HG03432 (cell line): ENCODE measurements around the gene YIPF4.
"Not testable (repeated sequence)": the region's sequence is repeated elsewhere in the genome, so short reads cannot be mapped to it uniquely, and the experiment has no call there.

ENCODE experiments used
- ATAC-seq: cut with Tn5 transposase; IDR thresholded peaks from one replicate; pipeline ENCODE4 v1.9.1; 2021; ENCODE audit warnings: mild to moderate bottlenecking, moderate library complexity; ENCODE audit not compliant: unreplicated experiment

Gene YIPF4

GRCh38 chr2:32284321-32284720, 6.6 kb downstream of the YIPF4 start:
- ATAC-seq, result no peak

DNA sequence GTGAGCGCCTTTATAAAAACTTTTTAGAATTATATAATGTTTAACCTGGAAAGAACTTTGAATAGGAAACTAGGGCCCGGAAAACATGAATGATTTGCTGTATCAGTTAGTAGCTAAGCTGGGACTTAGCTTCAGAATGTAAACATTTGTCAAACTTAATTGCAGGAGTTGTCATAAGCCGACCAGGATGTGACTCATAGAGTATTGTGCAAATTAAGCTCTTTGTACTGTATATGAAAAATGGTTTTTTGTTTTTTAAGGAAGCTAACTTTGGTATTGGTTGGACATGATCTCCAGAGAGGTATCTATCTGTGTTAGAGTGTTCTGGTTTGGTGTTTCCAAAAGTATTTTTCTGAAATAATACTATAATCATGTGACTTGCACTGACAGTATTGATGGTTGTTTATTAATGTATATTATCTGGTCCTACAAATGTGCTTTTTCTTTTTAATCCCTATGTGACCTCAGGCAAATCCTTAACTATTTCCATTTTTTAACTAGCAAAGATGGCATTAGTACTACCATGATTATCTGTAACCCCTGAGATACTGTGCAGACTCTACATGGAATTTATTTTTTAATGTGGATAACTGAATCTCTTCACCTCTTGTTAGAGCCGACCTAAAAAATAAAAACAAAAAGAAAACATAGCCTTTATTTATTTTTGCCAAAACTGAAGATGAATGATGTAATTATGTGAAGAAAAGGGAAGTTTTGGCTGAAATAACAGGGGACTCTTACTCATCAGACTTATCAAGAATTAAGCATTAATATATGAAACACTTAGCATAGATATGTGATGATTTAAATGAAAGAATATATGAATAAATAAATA, 11.7 kb downstream of the YIPF4 start:
- no peak for ATAC-seq

DNA sequence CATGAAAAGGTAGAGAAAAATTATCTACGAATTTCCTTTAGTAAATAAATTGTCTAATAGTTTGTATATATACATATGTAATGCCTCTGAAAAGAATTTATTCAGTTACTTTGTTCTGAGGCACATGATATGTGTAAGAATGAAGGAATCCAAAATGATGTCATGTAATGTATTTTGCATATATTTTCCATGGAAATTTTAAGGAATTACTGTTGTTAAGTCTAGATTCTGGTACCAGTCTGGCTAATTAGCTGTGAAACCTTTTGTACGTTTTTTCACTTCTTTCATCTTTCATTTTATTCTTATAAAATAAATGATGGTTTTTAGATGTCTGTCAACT, 12.3 kb downstream of the YIPF4 start:
- no peak for ATAC-seq

DNA sequence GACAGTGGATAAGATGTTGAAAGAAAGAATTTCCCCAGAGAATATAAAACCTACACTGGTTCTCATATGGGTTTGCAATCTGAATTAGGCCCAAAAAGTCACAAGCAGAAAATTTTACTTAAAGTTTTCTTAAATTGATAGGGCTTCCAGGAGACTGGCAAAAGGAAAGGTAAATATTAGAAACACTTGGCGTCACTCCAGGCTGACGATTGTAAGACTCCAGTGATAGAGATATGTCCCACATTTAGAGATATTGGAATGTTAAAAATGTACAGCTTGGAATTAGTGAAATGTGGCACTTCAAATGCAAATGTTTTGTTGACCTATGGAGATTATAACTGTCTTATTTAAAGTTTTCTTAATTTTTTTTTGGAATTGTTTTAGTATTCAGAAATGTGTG, 14.0 kb downstream of the YIPF4 start:
- ATAC-seq, result no peak

- not testable (repeated sequence) for ATAC-seq
Observed at GRCh38 chr2:32293493-32293892, 15.8 kb downstream of the YIPF4 start.

GRCh38 chr2:32293966-32294562, 16.4 kb downstream of the YIPF4 start:
- ATAC-seq, result not testable (repeated sequence)

GRCh38 chr2:32310577-32310976, 32.9 kb downstream of the YIPF4 start:
- no peak for ATAC-seq

DNA sequence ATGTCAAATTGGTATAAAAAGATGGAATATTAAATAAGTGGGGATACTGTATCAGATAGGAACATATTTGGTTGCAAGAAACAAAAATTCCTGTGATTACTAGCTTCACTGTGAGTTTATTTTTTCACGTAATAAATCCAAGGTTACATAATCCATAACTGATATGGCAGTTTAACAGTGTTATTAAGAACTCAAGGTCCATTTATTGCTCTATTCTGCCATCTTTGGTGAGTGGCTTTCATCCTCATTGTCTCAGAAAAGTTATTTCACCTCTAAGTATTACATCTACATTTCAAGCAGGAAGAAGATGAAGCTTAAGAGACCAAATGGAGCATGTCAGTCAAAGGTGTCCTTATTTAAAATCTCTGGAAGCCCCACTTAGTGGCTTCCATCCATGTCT, 37.2 kb downstream of the YIPF4 start:
- no peak for ATAC-seq

DNA sequence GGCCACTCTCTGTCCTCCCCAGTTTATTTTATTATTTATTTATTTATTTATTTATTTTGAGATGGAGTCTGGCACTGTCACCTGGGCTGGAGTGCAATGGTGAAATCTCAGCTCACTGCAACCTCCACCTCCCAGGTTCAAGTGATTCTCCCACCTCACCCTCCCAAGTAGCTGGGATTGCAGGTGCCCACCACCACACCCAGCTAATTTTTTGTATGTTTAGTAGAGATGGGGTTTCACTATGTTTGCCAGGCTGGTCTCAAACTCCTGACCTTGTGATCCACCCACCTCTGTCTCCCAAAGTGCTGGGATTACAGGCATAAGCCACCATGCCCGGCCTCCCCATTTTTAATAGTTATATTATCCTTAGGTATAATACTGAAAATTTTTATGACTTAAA, 51.0 kb downstream of the YIPF4 start:
- not testable (repeated sequence) for ATAC-seq

GRCh38 chr2:32329180-32329980, 51.7 kb downstream of the YIPF4 start:
- not testable (repeated sequence) for ATAC-seq

GRCh38 chr2:32330136-32330535, 52.4 kb downstream of the YIPF4 start:
- no peak for ATAC-seq

DNA sequence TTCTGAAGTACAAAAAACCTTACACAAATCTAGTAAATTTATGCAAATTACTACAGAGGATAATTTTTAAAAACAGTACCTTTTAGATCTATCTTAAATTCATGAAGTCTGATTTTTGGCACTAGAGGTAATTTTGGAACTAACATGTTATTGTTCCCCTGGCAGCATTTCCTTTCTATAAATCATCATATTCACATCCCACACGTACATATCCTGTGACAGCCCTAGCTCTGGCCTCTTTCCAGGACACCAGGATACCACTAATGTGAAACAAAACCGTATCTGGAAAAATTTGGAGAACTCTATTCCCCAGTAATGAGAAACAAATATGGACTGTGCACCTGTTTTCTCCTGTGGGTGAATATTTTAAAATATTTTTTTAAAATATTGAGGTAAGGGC, 65.1 kb downstream of the YIPF4 start:
- ATAC-seq, result no peak

DNA sequence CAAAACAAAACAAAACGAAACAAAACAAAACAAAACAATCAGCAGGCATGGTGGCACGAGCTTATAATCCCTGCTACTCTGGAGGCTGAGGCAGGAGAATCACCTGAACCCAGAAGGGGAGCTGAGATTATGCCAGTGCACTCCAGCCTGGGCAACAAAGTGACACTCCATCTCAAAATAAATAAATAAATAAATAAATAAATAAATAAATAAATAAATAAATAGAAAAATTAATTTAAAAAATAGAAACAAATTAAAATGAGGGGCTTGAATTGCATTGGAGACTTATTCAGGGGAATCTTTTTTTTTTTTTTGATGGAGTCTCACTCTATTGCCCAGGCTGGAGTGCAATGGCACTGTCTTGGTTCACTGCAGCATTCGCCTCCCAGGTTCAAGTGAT, 73.1 kb downstream of the YIPF4 start:
- not testable (repeated sequence) for ATAC-seq

DNA sequence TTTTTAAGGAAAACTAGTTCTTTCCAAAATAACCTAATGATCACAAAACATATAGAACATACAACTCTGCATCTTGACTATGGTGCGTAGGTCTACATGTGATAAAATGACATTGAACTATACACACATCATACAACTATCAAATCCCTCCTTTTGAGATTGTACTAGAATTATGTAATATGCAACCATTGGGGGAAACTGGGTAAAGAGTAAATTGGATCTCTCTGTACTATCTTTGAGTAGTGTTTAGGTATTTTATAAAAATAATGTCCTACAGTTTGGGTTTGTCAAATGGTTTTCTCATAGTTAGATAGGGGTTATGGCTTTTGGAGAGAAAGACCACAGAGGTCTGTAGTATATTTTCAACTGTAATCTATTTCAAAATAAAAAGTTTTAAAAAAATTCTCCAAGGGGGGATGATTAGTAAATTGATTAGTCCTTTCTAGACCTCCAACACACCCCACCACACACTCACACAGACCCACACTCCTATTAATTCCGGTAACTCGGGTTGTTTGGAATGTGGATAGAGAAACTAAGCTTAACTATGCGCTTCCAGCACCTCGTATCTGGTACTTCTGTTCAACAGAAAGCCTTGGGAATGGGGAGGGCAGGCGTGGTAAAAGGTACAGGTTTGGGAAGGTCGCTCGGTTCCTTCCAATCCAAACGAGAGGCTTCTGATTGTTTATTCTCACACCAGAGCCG, 78.4 kb downstream of the YIPF4 start:
- ATAC-seq, result no peak

- ATAC-seq, result peak; percentile 90
Observed at GRCh38 chr2:32356681-32357317, 79.1 kb downstream of the YIPF4 start, which contains the start of gene BIRC6. TSS of gene BIRC6 (plus strand) at chr2:32357023. CDS start at chr2:32357162, 139 bp downstream.

DNA sequence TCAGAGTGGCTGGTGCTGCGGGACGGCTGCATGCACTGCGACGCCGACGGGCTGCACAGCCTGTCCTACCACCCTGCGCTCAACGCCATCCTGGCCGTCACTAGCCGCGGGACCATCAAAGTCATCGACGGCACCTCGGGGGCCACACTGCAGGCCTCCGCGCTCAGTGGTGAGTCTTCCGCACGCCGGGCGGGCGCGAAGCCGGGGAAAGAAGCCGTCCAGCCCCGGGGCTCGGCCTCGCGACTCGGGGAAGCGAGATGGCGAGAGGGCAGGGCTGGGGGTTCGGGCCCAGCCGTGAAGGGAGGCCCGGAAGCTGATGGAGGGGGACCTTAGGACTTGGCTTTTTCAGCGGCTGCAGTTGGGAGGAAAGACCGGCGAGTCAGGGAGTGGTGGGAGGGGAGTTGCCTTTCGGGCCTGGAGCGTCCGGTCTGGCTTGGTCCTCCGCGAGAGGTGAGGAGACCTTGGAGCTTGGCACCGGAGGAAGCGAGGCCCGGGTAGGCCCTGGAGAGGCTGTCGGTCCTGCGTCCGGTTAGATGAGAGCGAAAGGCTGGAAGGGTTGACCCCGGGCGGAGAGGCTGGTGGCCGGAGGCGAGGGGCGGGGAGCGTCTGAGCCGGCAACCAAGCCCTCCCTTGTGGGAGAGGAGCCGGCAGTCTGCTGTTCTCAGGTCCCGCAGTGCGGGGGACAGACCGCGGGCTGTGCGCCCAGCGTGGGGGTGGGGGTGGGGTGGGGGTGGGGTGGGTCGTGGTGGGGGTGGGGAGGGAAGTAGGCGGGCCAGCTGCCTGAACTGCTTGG, 79.8 kb downstream of the YIPF4 start:
- ATAC-seq, result peak; percentile 15

DNA sequence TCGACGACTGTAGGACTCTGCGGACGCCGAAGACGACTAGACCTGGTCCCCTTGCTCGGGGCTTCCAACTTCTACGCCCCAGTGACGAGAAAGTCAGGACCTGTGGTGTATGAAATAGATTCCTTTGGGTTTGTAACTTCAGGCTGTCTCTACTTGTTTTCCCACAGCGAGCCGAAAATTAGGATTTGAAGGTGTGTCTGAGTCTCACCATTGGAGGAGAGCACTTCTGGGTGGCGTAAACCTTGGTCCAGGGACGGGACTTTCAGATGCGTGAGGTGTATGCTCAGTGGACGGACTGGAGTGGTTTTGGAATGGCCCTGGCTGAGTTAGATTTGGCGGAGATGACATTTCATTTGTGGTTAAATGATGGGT, 80.4 kb downstream of the YIPF4 start:
- no peak for ATAC-seq

GRCh38 chr2:32360416-32360815, 82.7 kb downstream of the YIPF4 start:
- ATAC-seq, result no peak

DNA sequence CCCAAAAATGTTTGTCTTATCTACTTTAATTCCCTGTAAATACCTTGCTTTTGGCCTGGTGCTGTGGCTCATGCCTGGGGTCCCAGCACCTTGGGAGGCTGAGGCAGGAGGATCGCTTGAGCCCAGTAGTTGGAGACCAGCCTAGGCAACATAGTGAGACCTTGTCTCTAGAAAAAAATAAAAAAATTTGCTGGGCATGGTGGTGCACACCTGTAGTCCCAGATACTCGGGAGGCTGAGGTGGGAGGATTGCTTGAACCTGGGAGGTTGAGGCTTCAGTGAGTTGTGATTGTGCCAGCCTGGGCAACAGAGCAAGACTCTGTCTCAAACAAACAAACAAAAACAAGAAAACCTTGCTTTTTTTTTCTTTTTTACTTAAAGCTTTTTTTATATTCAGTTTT, 85.3 kb downstream of the YIPF4 start:
- ATAC-seq, result not testable (repeated sequence)

GRCh38 chr2:32363597-32363996, 85.9 kb downstream of the YIPF4 start:
- peak; percentile 59 for ATAC-seq
